EH (cell line): ENCODE results near the gene CDKL5.

Experiments
- DNase-seq: peaks from one replicate; pipeline ENCODE4 v3.0.0-alpha.2; 2015; ENCODE audit warnings: low read depth

Gene CDKL5

GRCh38 chrX:18647621-18648020 lies 222.2 kb downstream of the CDKL5 start:
- DNase-seq, result no peak

GRCh38 chrX:18649498-18649951 lies 224.1 kb downstream of the CDKL5 start:
- no peak for DNase-seq

- DNase-seq, result no peak
Observed at GRCh38 chrX:18650662-18651061, 225.3 kb downstream of the CDKL5 start.

GRCh38 chrX:18652636-18653035 lies 227.2 kb downstream of the CDKL5 start:
- DNase-seq, result no peak

GRCh38 chrX:18654875-18655836 lies 229.7 kb downstream of the CDKL5 start:
- peak; percentile 13 for DNase-seq

GRCh38 chrX:18661273-18661672 lies 235.9 kb downstream of the CDKL5 start:
- no peak for DNase-seq

GRCh38 chrX:18664947-18665346 lies 239.5 kb downstream of the CDKL5 start:
- DNase-seq, result no peak

GRCh38 chrX:18666614-18667013 lies 241.2 kb downstream of the CDKL5 start:
- DNase-seq, result no peak

GRCh38 chrX:18668071-18668835 lies 242.8 kb downstream of the CDKL5 start:
- no peak for DNase-seq

- no peak for DNase-seq
Observed at GRCh38 chrX:18672008-18672407, 246.6 kb downstream of the CDKL5 start, which contains the start of gene RS1. RS1 (minus strand) TSS chrX:18672108; CDS start chrX:18672068, 40 bp downstream.

GRCh38 chrX:18674417-18674787 lies 249.0 kb downstream of the CDKL5 start:
- no peak for DNase-seq

- peak; percentile 76 for DNase-seq
Observed at GRCh38 chrX:18674788-18675735, 249.7 kb downstream of the CDKL5 start.

- no peak for DNase-seq
Observed at GRCh38 chrX:18676050-18676449, 250.6 kb downstream of the CDKL5 start.

GRCh38 chrX:18676470-18676869 lies 251.1 kb downstream of the CDKL5 start:
- no peak for DNase-seq

- DNase-seq, result no peak
Observed at GRCh38 chrX:18677161-18677869, 251.9 kb downstream of the CDKL5 start.

- no peak for DNase-seq
Observed at GRCh38 chrX:18681996-18682395, 256.6 kb downstream of the CDKL5 start.

GRCh38 chrX:18682979-18683387 lies 257.6 kb downstream of the CDKL5 start:
- DNase-seq, result no peak

- no peak for DNase-seq
Observed at GRCh38 chrX:18687856-18688495, 262.6 kb downstream of the CDKL5 start.

- DNase-seq, result no peak
Observed at GRCh38 chrX:18691431-18691830, 266.0 kb downstream of the CDKL5 start.

GRCh38 chrX:18692541-18692940 lies 267.1 kb downstream of the CDKL5 start:
- DNase-seq, result no peak

- no peak for DNase-seq
Observed at GRCh38 chrX:18696653-18697052, 271.2 kb downstream of the CDKL5 start.
